ENCODE data around the gene PLCB1. TPM values are rescaled to one million over a fixed set of nuclear protein-coding genes. Genes with fewer than 3 reads are reported as not detected.

The PLCB1 gene
- total RNA-seq, 1 donor from 2014 or later: 10.8 TPM

- no peaks in the 10 kb centered on the region for H3K9me3 Mint-ChIP-seq (ENCODE audit: low read depth)
These were observed 344.0 kb downstream of the PLCB1 start for GRCh38 chr20:8476021-8476420.

GRCh38 chr20:8480597-8480996, 348.5 kb downstream of the PLCB1 start:
- DNase-seq (ENCODE audit: low spot score): no peak
- H3K27me3 Mint-ChIP-seq (ENCODE audit: low read depth): no peaks in the 10 kb centered on the region
- H3K4me1 Mint-ChIP-seq (ENCODE audit: low read depth): no peaks in the 10 kb centered on the region
- no peak overlapping the region for H3K4me3 Mint-ChIP-seq (ENCODE audit: unreplicated experiment)
- H3K27ac Mint-ChIP-seq (ENCODE audit: unreplicated experiment): no peak overlapping the region
- TF ChIP-seq, protein P1, sequence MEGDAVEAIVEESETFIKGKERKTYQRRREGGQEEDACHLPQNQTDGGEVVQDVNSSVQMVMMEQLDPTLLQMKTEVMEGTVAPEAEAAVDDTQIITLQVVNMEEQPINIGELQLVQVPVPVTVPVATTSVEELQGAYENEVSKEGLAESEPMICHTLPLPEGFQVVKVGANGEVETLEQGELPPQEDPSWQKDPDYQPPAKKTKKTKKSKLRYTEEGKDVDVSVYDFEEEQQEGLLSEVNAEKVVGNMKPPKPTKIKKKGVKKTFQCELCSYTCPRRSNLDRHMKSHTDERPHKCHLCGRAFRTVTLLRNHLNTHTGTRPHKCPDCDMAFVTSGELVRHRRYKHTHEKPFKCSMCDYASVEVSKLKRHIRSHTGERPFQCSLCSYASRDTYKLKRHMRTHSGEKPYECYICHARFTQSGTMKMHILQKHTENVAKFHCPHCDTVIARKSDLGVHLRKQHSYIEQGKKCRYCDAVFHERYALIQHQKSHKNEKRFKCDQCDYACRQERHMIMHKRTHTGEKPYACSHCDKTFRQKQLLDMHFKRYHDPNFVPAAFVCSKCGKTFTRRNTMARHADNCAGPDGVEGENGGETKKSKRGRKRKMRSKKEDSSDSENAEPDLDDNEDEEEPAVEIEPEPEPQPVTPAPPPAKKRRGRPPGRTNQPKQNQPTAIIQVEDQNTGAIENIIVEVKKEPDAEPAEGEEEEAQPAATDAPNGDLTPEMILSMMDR (IDR thresholded peaks at IDR 0.05): no peak
- no peaks in the 10 kb centered on the region for H3K9me3 Mint-ChIP-seq (ENCODE audit: low read depth)
- H3K36me3 Mint-ChIP-seq (ENCODE audit: low read depth): no peaks in the 10 kb centered on the region

More at GRCh38 chr20:8476021-8476420, 344.0 kb downstream of the PLCB1 start:
- no peaks in the 10 kb centered on the region for H3K36me3 Mint-ChIP-seq (ENCODE audit: low read depth)
- no peak for DNase-seq (ENCODE audit: low spot score)
- H3K27me3 Mint-ChIP-seq (ENCODE audit: low read depth): peaks cover 2% of the 10 kb centered on the region
- H3K4me3 Mint-ChIP-seq (ENCODE audit: unreplicated experiment): no peak overlapping the region
- peaks cover 12% of the 10 kb centered on the region for H3K4me1 Mint-ChIP-seq (ENCODE audit: low read depth)
- no peak overlapping the region for H3K27ac Mint-ChIP-seq (ENCODE audit: unreplicated experiment)
- TF ChIP-seq, protein P1 (IDR thresholded peaks at IDR 0.05): no peak

DNA sequence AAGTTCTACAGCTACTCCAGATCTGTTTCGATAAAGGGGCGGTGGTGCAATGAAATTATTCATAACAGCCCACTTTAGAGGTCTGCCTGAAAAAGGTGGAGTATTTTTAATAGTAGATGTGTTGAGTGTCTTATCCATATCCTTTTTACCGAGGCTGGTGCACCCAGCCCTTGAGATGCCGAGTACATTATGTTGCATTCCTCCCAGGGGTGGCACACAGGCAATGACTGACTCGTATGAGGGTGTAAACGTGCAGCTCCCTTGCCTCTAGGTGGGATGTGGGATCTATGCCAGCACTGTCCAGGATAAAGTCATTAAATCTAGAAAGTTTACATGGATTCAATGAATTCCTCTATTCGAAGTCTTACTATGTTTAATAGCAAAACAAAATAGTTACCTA, 355.6 kb downstream of the PLCB1 start:
- TF ChIP-seq, protein P1 (IDR thresholded peaks at IDR 0.05): no peak
- H3K4me3 Mint-ChIP-seq (ENCODE audit: unreplicated experiment): no peak overlapping the region
- H3K9me3 Mint-ChIP-seq (ENCODE audit: low read depth): no peaks in the 10 kb centered on the region
- no peaks in the 10 kb centered on the region for H3K36me3 Mint-ChIP-seq (ENCODE audit: low read depth)
- peaks cover 3% of the 10 kb centered on the region for H3K27me3 Mint-ChIP-seq (ENCODE audit: low read depth)
- no peaks in the 10 kb centered on the region for H3K4me1 Mint-ChIP-seq (ENCODE audit: low read depth)
- no peak overlapping the region for H3K27ac Mint-ChIP-seq (ENCODE audit: unreplicated experiment)
- DNase-seq (ENCODE audit: low spot score): no peak

- Mint-ChIP-seq H3K27me3 (ENCODE audit: low read depth) (peaks cover 6% of the 10 kb centered on the region), H3K9me3 (ENCODE audit: low read depth) (no peaks in the 10 kb centered on the region), H3K27ac (ENCODE audit: unreplicated experiment) (no peak overlapping the region), H3K36me3 (ENCODE audit: low read depth) (no peaks in the 10 kb centered on the region), H3K4me3 (ENCODE audit: unreplicated experiment) (no peak overlapping the region), H3K4me1 (ENCODE audit: low read depth) (no peaks in the 10 kb centered on the region)
- no peak for DNase-seq (ENCODE audit: low spot score)
- TF ChIP-seq, protein P1 (IDR thresholded peaks at IDR 0.05): no peak
These were observed 357.2 kb downstream of the PLCB1 start for GRCh38 chr20:8489094-8489883.

DNA sequence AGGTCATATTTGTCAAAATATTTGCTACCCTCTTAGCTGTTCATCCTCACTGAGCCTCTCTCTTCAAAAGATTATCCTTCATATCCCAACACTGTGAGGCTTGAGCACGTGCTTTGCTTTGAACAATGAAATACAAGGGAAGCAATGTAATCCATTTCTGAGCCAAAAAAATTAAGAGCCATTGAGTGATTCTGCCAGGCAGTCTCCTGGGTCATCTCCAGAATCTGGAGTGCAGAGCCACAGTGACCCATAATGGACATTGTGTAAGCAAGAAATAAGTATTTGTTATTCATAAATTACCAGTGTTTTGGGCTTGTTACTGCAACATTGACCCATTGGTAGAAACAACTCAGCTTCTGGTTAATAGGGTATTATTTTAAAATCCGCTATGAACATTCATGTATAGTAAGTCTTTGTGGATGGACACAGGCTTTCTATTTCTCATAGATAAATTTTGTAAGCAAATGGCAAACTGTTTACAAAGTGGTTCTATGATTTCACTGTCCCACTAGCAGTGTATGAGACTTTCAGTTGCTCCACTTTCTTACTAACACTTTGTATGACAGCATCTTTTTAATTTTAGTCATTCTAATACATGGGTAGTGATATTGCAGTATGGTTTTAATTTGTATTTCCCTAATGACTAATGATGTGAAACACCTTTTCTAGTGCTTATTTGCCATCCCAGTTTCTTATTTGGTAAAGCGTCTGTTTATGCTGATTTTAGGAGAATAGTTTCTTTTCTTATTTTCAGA, 358.2 kb downstream of the PLCB1 start:
- no peak for DNase-seq (ENCODE audit: low spot score)
- Mint-ChIP-seq H3K27ac (ENCODE audit: unreplicated experiment) (no peak overlapping the region), H3K9me3 (ENCODE audit: low read depth) (no peaks in the 10 kb centered on the region), H3K4me3 (ENCODE audit: unreplicated experiment) (no peak overlapping the region), H3K4me1 (ENCODE audit: low read depth) (no peaks in the 10 kb centered on the region), H3K36me3 (ENCODE audit: low read depth) (no peaks in the 10 kb centered on the region), H3K27me3 (ENCODE audit: low read depth) (peaks cover 6% of the 10 kb centered on the region)
- TF ChIP-seq, protein P1 (IDR thresholded peaks at IDR 0.05): no peak

All from chondrocyte (in vitro differentiated cells).